SK-N-SH treated with all-trans-retinoic acid at 6 μM for 48 hours (cell line): Measurements from ENCODE around the gene IRF2BPL.

Experiments
- ARNTL ChIP-seq: fragments of 450-650 bp; formaldehyde crosslinking; IDR thresholded peaks from 2 replicates; pipeline ENCODE4 v1.5.0; 2020; ENCODE audit warnings: low read depth, mild to moderate bottlenecking, moderate library complexity, borderline replicate concordance
- GLIS3 ChIP-seq: fragments of 250-450 bp; sonication (Bioruptor Pico); IDR thresholded peaks from 2 replicates; pipeline ENCODE4 v1.5.0; 2020; ENCODE audit warnings: mild to moderate bottlenecking, moderate library complexity
- PATZ1 ChIP-seq: fragments of 250-450 bp; sonication (Bioruptor Pico); IDR thresholded peaks from 2 replicates; pipeline ENCODE4 v1.8.0; 2020; ENCODE audit warnings: mild to moderate bottlenecking, moderate library complexity, borderline replicate concordance
- POU6F1 ChIP-seq: fragments of 250-450 bp; sonication (Bioruptor Pico); IDR thresholded peaks from 2 replicates; pipeline ENCODE4 v1.8.0; 2021; ENCODE audit warnings: low read depth, mild to moderate bottlenecking, moderate library complexity, borderline replicate concordance
- RARB ChIP-seq: fragments of 250-450 bp; sonication (Bioruptor Pico); IDR thresholded peaks from 2 replicates; pipeline ENCODE4 v1.8.0; 2021; ENCODE audit warnings: mild to moderate bottlenecking, moderate library complexity
- SNAI2 ChIP-seq: fragments of 250-450 bp; sonication (Bioruptor Pico); IDR thresholded peaks from 2 replicates; pipeline ENCODE4 v1.5.0; 2020; ENCODE audit warnings: mild to moderate bottlenecking, moderate library complexity
- ZC3H10 ChIP-seq: fragments of 250-450 bp; sonication (Bioruptor Pico); IDR thresholded peaks from 2 replicates; pipeline ENCODE4 v1.5.1; 2021; ENCODE audit warnings: mild to moderate bottlenecking, moderate library complexity
- ZFP3 ChIP-seq: fragments of 250-450 bp; sonication (Bioruptor Pico); IDR thresholded peaks from 2 replicates; pipeline ENCODE4 v1.5.0; 2020; ENCODE audit warnings: mild to moderate bottlenecking, moderate library complexity
- ZNF8 ChIP-seq: fragments of 450-650 bp; formaldehyde crosslinking; IDR thresholded peaks from 2 replicates; pipeline ENCODE4 v1.5.0; 2020; ENCODE audit warnings: mild to moderate bottlenecking, moderate library complexity

- TF ChIP-seq PATZ1 (no peak), RARB (CRISPR knock-in tag) (no peak), ZFP3 (CRISPR knock-in tag) (no peak), SNAI2 (no peak), ZC3H10 (CRISPR knock-in tag) (no peak), ZNF8 (CRISPR knock-in tag) (no peak), POU6F1 (CRISPR knock-in tag) (no peak), ARNTL (CRISPR knock-in tag) (no peak), GLIS3 (CRISPR knock-in tag) (no peak)
Measured at GRCh38 chr14:76995279-76996035, 33.1 kb downstream of the IRF2BPL start.
